A673 (cell line): ENCODE results near the gene SHISA9.

Experiments
- EZH2 ChIP-seq: fragments of 200-600 bp; sonication (generic); IDR thresholded peaks from 2 replicates; pipeline ENCODE4 v1.6.1; 2017; ENCODE audit warnings: borderline replicate concordance, low read depth, mild to moderate bottlenecking, mixed read lengths, antibody characterized with exemption, low read length; ENCODE audit not compliant: poor library complexity, severe bottlenecking
- TF ChIP-seq, protein P1 (sequence below): fragments of 300-800, 200-600 bp; sonication (generic); conservative IDR thresholded peaks from 2 replicates; pipeline ENCODE4 v1.5.1; 2017; ENCODE audit warnings: low read depth, mild to moderate bottlenecking, antibody characterized with exemption, low read length, moderate library complexity, mixed read lengths

GRCh38 chr16:13108126-13108525 is 206.7 kb downstream of the SHISA9 start:
- TF ChIP-seq, protein P1, sequence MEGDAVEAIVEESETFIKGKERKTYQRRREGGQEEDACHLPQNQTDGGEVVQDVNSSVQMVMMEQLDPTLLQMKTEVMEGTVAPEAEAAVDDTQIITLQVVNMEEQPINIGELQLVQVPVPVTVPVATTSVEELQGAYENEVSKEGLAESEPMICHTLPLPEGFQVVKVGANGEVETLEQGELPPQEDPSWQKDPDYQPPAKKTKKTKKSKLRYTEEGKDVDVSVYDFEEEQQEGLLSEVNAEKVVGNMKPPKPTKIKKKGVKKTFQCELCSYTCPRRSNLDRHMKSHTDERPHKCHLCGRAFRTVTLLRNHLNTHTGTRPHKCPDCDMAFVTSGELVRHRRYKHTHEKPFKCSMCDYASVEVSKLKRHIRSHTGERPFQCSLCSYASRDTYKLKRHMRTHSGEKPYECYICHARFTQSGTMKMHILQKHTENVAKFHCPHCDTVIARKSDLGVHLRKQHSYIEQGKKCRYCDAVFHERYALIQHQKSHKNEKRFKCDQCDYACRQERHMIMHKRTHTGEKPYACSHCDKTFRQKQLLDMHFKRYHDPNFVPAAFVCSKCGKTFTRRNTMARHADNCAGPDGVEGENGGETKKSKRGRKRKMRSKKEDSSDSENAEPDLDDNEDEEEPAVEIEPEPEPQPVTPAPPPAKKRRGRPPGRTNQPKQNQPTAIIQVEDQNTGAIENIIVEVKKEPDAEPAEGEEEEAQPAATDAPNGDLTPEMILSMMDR: no peak
- no peak for TF ChIP-seq EZH2
